Adrenal gland (tissue), 12 donors: ENCODE data around the gene NUDT22. TPM values are rescaled to one million over a fixed set of nuclear protein-coding genes. Genes with fewer than 3 reads are reported as not detected.
A peak's percentile ranks its signal among the peaks of the same experiment; 100 is the strongest.
"Not testable (repeated sequence)": the region's sequence is repeated elsewhere in the genome, so short reads cannot be mapped to it uniquely, and the experiment has no call there.

Experiments
- DNase-seq, 7 donors: peaks; one replicate each; pipeline ENCODE4 v3.0.0-alpha.2; 2019 to 2020
- H3K27ac ChIP-seq, 5 donors: fragments of 200-600 bp; sonication (generic) in 4 of 5; 1 replicate in 3 of 5; 2 replicates in 2 of 5; pipeline versions ENCODE4 v1.5.1 to v1.8.0; 2016 to 2020; ENCODE audit warnings: mild to moderate bottlenecking in 1 of 5
- H3K27me3 ChIP-seq: fragments of 200-600 bp; 2 replicates; pipeline ENCODE4 v1.8.0; 2021
- H3K36me3 ChIP-seq, 2 donors: fragments of 200-600 bp; replicated peaks in 1 of 2; 1 replicate in 1 of 2; 2 replicates in 1 of 2; pipeline versions ENCODE4 v1.5.1 to v1.8.0; 2018 to 2022
- H3K4me1 ChIP-seq, 2 donors: fragments of 200-600 bp; replicated peaks in 1 of 2; 1 replicate in 1 of 2; 2 replicates in 1 of 2; pipeline versions ENCODE4 v1.5.1 to v1.8.0; 2018 to 2021
- H3K4me3 ChIP-seq, 4 donors: fragments of 200-600 bp; sonication (generic) in 3 of 4; one replicate each; pipeline ENCODE4 v1.5.1; 2016 to 2018
- H3K9me3 ChIP-seq, 3 donors: fragments of 200-600 bp; sonication (generic) in 1 of 3; replicated peaks in 1 of 3; 1 replicate in 2 of 3; 2 replicates in 1 of 3; pipeline versions ENCODE4 v1.5.1 to v1.8.0; 2016 to 2021
- CTCF ChIP-seq, 6 experiments: fragments of 450-650 bp in 4 of 6; fragments of 200-600 bp in 2 of 6; sonication (generic) in 1 of 6; IDR thresholded peaks; 1 replicate in 5 of 6; 2 replicates in 1 of 6; pipeline versions ENCODE4 v1.5.1 to v1.8.0; 2016 to 2021; ENCODE audit warnings: antibody characterized with exemption in 6 of 6, mild to moderate bottlenecking in 2 of 6, moderate library complexity in 1 of 6
- POLR2A ChIP-seq, 2 donors: fragments of 450-650 bp; IDR thresholded peaks; one replicate each; pipeline ENCODE4 v1.6.1; 2017; ENCODE audit warnings: antibody characterized with exemption in 2 of 2, mild to moderate bottlenecking in 2 of 2, moderate library complexity in 1 of 2
- whole genome bisulfite sequencing, 4 donors: extraction: QIAGEN DNeasy Blood & Tissue Kit in 2 of 4; methylation state at CpG; one replicate each; pipeline versions ENCODE4 v1.1.5 to v1.1.7; 2013 to 2017; 5-methylcytosine and 5-hydroxymethylcytosine counted together
- intact Hi-C, 2 donors: fragments of 100-400 bp; cut with DNase I; formaldehyde crosslinking; loops; one replicate each; pipeline versions ENCODE4 v1.14.1 to v1.15.0; 2022 to 2023
- polyA plus RNA-seq, 3 donors: library from polyadenylated mRNA; stranded (reverse); fragments of 200-250 nt in 2 of 3; fragments of 350-450 nt in 1 of 3; fragmentation: Illumina TruSeq in 1 of 3; extraction: RNeasy Lipid Tissue Mini Kit (QIAGEN cat#74804) in 1 of 3; gene quantifications; one replicate each; pipeline ENCODE4 v1.2.3, GENCODE V29; 2013 to 2014
- total RNA-seq, 9 donors: library from RNA; depleted of rRNA in 4 of 9; stranded (reverse); fragments of >200 nt in 4 of 9; fragments of 120-200 nt in 1 of 9; fragmentation: NEBNext Ultra II Directional in 1 of 9; extraction: Animal tissue kit (Norgen Biotek cat#: 25700) in 1 of 9; gene quantifications; one replicate each; pipeline versions ENCODE4 v1.1.0 to v1.2.4, GENCODE V29; 2013 to 2023
- donor health status: healthy with polysubstance abuse.
- donor health status: Bipolar disorder and iron deficiency.
- donor health status: DM: yes; HTN: yes; CAD: no.
- donor health status: DM: no; HTN: no; CAD: no.
- donor health status: DM: no; HTN: no; CAD: no.
- donor health status: DM: yes; HTN: yes; CAD: no.

The NUDT22 gene
- total and polyA plus RNA-seq, 12 donors = 19.5 to 190 (median 80.8) TPM

GRCh38 chr11:64245401-64245796, 19.3 kb downstream of the NUDT22 start:
- WGBS, 4 donors = 0 to 10% (median 6%) methylated on average over 2 to 6 of the region's 6 CpGs
- DNase-seq = peak; percentile 67 to 84 (median 76)
- Histone ChIP-seq H3K4me1 (peaks cover 31 to 40% of the 10 kb centered on the region in 2 donors), H3K9me3 (no peaks in the 10 kb centered on the region), H3K4me3 (peak overlapping the region in 2 of 4 donors; percentile 59 to 72), H3K27me3 (no peaks in the 10 kb centered on the region), H3K27ac (peak overlapping the region; percentile 16 to 90 (median 85)), H3K36me3 (peaks cover 0 to 12% of the 10 kb centered on the region in 2 donors)
- intact Hi-C loops = no loop called here
- TF ChIP-seq CTCF (IDR thresholded peaks at IDR 0.05) = no peak
- no peak for TF ChIP-seq POLR2A (IDR thresholded peaks at IDR 0.05)

DNA sequence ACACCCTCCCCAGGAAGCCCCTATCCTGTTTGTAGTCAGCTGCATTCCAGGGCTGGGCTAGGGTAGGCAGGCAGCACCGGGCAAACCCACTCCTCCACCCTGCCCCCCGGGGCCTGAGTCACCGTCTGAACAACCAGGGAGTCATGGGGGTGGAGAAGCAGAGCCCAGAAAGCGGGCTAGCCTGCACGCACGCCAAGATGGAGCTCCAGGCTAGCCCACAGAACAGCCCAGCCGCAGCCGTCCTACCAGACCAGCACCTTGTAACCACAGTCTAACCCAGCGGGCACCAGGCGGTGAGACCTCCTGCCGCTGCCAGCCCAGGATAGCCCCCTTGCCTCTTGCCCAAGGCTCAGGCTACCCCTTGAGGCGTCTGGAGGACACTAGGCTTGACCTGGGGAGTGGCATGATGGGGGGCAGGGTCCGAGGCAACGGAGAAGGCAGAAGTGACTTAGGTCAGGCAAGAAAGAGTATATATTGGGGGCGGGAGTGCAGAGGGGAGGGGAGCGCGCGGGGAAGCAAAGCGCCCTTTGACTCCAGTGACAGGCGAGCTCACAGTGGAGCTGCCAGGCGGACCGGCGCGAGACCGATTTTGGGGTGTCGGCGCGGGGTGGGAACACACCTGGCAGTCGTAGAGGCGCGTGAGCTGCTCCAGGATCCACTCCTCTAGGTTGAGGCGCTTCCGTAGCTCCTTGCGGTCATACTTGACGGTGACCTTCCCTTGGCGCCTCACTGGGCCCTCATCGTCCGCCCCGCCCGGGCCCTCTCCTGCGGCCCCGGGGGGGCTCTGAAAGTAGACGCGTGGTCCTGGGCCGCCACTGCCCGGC, 19.9 kb downstream of the NUDT22 start:
- H3K27ac ChIP-seq = peak overlapping the region; percentile 16 to 90 (median 85)
- peaks cover 32 to 43% of the 10 kb centered on the region in 2 donors for H3K4me1 ChIP-seq
- no peaks in the 10 kb centered on the region for H3K27me3 ChIP-seq
- no peaks in the 10 kb centered on the region for H3K9me3 ChIP-seq
- intact Hi-C loops = no loop called here
- peaks cover 0 to 12% of the 10 kb centered on the region in 2 donors for H3K36me3 ChIP-seq
- 0 to 9% (median 0%) methylated on average over 7 to 46 of the region's 46 CpGs for WGBS, 4 donors
- TF ChIP-seq POLR2A (IDR thresholded peaks at IDR 0.05) = peak in 1 of 2 donors; percentile 74
- TF ChIP-seq CTCF (IDR thresholded peaks at IDR 0.05) = no peak
- peak; percentile 84 to 93 (median 90) for DNase-seq
- peak overlapping the region; percentile 2 to 72 (median 66) for H3K4me3 ChIP-seq

DNA sequence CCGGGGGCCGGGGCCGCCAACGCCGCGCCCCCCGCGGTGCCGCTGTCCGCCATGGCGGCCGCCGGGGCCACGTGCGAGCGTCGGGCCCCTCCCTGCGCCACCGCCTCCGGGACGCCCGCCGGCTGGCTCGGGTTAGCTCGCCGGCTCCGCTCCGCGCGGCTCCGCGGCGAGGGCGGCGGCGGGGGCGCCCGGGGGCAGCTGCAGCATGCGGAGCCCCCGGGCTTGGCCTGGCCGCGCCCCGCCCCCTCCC, 20.5 kb downstream of the NUDT22 start:
- intact Hi-C loops, H3K27me3 ChIP-seq, H3K9me3 ChIP-seq, DNase-seq: not testable (repeated sequence)
- Histone ChIP-seq H3K27ac (peak overlapping the region in 3 of 5 donors; percentile 84 to 90 (median 87)), H3K4me3 (peak overlapping the region in 2 of 4 donors; percentile 59 to 72), H3K36me3 (peaks cover 0 to 12% of the 10 kb centered on the region in 2 donors), H3K4me1 (peaks cover 33 to 44% of the 10 kb centered on the region in 2 donors)
- WGBS, 4 donors = 0 to 1% (median 0%) methylated on average over 15 to 41 of the region's 43 CpGs; no CpG with 5 or more reads in 1 of the 4 donors

DNA sequence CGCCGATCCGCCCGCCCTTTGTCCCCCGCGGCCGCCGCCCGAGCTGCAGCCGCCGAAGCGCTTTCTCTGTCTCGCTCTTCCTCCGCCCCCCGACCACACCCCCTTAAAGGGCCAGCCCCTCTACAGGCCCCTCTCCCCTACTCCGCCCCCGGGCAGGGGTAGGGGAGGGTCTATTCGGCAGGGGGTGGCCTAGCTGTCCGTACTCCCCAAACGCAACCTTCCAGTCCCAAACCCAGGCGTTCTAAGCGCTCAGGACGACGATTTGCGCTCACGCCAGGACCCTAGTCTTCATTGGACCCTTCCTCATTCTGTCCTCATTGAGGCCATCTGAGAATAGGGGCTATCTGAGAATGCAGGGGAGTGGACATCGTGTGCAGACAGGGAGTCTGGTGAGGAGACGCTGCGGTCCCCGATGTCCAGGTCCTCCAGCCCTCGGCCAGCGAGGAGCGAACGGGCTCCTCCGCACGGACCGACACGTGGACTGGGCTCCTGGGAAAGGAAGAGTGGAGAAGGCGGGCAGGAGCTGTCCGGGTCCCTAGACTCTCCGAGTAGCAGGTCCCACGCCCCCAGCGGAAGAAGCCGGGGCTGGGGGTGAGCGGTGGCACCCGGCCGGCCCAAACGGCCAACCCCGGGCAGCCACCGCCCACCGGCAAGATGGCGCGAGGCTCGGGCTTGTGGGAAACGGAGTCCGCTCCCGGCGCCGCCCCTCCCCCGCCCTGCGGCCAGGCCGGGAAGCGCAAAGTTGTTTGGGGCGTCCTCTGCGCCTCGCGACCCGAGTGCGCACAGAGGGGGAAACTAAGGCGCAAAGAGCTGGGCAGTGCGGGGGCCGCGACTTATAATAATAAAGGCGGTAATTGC, 21.0 kb downstream of the NUDT22 start, which contains the start of gene PPP1R14B:
TSS of gene PPP1R14B (minus strand) at position 73 of the 858 bp plus-strand sequence. CDS start 270 bp downstream, outside the sequence.
- Histone ChIP-seq H3K36me3 (peaks cover 0 to 12% of the 10 kb centered on the region in 2 donors), H3K27me3 (no peaks in the 10 kb centered on the region), H3K27ac (peak within 1 kb of the TSS; percentile 85 to 90 (median 87)), H3K9me3 (no peaks in the 10 kb centered on the region), H3K4me1 (peaks cover 32 to 44% of the 10 kb centered on the region in 2 donors), H3K4me3 (peak within 1 kb of the TSS; percentile 72 to 82 (median 76))
- WGBS, 4 donors = 0% methylated on average over 19 to 74 of the region's 74 CpGs
- TF ChIP-seq POLR2A (IDR thresholded peaks at IDR 0.05) = peak in 1 of 2 donors; percentile 18
- peak in 4 of 6 experiments; percentile 13 to 27 (median 24) for TF ChIP-seq CTCF (IDR thresholded peaks at IDR 0.05)
- intact Hi-C loops = no loop called here
- peak; percentile 87 to 92 (median 90) for DNase-seq
